HG03521 (cell line): ENCODE data around the gene SPDYE6.
"Not testable (repeated sequence)": the region's sequence is repeated elsewhere in the genome, so short reads cannot be mapped to it uniquely, and the experiment has no call there.

Experiments used
- ATAC-seq: cut with Tn5 transposase; IDR thresholded peaks from one replicate; pipeline ENCODE4 v1.9.1; 2021; ENCODE audit warnings: mild to moderate bottlenecking, moderate library complexity; ENCODE audit not compliant: unreplicated experiment

SPDYE6 gene

DNA sequence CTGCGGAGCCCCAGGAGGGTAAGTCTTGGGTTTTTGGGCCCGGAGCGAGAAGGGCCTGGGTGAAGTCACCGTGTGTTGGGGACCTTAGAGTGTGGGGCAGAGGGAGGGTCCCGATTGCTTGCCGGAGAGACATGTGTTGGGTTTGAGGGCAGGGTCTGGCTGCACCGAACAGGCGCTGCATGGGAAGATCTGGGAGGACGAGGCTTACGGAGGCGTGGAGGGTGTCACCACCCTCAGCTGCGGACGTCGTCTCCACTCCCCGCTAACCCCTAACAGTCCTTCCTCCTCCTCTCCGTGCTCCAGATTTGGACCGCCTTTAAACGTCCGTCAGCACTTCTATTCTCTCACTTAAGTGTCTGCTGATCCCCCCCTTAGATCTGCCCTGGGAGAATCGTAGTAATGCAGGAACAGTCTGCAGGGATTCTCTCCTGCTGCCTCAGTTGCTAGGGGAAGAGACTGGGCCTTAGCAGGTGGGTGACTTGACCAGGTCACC is 8.2 kb upstream of the SPDYE6 start:
- ATAC-seq: not testable (repeated sequence)

DNA sequence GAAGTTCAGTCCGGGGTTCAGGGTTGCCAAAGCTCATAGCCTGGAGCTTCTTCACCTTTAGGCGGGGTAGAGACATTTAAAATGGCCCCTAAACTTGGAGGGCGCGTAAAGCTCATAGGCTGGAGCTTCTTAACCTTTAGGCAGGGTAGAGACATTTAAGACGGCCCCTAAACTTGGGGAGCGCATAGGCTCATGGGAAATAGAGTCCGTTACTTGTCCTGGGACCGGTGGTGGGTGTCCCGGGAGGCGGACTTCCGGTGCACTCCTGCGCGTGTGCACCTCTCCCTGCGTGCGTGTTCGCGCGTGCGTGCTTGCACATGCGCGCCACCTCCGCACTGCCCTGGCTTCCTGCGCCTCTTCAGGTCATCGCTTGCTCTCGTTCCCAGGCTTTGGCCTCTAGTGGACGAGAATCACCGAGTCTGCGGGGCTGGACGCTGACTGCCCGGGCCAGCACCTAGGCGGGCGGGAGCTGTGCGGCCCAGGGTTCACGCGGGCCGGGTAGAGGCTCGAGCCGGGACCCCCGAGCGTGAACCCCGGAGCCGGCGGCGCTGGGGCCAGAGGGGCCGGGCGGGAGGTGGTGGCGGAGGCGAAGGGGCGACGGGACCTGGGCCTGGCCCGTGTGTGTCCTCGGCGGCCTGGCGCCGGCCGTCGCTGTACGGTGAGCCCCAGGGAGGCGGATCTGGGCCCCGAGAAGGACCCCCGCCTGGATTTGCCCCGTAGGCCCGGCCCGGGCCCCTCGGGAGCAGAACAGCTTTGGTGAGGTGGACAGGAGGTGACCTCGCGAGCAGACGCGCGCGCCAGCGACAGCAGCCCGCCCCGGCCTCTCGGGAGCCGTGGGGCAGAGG is 7.5 kb upstream of the SPDYE6 start:
- peak; percentile 99 for ATAC-seq

DNA sequence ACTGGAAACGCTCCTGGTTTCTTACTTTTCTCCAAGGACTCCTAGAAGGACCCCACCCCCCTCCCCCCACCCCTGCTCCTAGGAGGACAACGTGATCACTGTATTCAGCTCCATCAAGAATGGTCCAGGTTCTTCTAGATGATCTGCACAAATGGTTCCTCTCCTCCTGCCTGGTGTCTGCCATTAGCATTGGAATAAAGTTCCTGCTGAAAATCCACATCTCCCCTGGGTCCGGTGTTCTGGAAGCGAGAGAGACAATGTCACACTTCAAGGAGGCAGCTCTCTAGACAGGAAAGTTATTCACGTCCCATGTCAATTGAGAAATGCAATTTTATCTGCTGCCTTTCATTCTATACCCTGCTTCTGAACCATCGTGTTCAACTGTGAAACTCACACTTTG is 9.3 kb downstream of the SPDYE6 start:
- ATAC-seq: not testable (repeated sequence)

DNA sequence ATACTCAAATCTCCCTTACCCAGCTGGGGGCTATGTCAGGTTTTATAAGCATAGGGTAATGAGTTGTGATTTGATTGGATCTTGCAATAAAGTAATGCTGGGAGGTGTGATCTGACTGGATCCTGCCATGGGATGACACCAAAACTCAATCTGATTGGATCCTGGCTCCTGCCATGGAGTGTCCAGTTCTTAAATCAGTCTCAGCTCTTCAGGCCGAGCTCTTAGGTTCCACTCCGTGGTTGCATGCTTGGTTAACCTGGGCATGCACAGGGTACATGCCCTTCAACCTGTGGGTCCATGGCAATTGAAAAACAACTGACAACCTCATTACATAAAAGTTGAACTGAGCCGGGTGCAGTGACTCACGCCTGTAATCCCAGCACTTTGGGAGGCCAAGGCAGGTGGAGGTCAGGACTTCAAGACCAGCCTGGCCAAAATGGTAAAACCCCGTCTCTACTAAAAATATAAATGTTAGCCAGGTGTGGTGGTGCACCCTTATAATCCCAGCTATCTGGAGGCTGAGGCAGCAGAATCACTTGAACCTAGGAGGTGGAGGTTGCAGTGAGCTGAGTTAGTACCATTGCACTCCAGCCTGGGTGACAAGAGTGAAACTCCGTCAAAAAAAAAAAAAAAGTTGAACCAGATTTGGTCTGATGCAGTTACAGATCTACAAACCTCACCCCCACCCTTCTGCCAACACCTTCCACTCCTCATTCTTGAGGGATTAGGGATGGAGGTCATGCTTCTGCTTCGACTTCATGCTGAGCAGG is 15.5 kb downstream of the SPDYE6 start:
- not testable (repeated sequence) for ATAC-seq

DNA sequence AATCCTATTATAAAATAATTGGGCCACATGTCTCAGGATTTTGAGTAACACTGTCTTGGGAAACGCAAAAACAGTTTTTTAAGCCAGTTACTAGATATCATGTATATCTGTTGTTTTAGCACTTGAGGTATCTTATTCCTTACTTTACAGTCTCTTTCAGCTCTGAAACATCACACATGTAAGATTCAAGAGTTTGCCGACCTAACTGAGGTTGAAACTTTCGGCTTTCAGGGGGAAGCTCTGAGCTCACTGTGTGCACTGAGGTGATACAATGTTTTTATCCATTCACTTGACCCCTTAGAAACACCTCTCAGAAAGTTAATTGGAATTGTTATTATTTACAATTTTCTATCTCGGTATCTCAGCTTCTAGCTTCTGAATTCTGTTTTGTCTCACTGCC is 18.8 kb downstream of the SPDYE6 start:
- not testable (repeated sequence) for ATAC-seq

DNA sequence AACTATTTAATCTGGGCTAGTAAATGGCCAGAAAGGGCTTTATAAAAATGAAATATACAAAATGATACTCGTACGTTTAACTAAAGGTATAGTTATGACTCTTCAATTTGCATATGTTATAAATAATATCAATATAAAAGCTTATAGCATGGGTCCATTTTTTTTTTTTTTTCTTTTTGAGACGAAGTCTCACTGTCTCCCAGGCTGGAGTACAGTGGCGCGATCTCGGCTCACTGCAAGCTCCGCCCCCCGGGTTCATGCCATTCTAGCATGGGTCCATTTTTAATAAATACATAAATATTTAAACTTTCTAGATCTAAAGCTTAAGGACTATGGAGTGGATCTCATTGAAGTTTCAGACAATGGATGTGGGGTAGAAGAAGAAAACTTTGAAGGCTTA is 19.2 kb downstream of the SPDYE6 start:
- not testable (repeated sequence) for ATAC-seq

DNA sequence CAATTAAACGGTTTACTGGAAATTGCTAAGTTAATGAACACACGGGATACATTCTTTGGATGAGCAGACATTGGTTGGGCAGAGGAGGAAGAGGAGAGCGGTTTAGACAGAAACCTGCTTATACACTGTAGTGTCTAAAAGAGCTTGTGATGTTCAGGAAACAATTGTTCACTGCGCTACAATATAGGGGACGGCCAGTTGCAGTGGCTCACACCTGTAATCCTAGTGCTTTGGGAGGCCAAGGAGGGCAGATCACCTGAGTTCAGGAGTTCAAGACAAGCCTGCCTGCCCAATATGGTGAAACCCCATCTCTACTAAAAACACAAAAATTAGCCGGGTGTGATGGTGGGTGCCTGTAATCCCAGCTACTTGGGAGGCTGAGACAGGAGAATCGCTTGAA is 20.7 kb downstream of the SPDYE6 start:
- not testable (repeated sequence) for ATAC-seq

DNA sequence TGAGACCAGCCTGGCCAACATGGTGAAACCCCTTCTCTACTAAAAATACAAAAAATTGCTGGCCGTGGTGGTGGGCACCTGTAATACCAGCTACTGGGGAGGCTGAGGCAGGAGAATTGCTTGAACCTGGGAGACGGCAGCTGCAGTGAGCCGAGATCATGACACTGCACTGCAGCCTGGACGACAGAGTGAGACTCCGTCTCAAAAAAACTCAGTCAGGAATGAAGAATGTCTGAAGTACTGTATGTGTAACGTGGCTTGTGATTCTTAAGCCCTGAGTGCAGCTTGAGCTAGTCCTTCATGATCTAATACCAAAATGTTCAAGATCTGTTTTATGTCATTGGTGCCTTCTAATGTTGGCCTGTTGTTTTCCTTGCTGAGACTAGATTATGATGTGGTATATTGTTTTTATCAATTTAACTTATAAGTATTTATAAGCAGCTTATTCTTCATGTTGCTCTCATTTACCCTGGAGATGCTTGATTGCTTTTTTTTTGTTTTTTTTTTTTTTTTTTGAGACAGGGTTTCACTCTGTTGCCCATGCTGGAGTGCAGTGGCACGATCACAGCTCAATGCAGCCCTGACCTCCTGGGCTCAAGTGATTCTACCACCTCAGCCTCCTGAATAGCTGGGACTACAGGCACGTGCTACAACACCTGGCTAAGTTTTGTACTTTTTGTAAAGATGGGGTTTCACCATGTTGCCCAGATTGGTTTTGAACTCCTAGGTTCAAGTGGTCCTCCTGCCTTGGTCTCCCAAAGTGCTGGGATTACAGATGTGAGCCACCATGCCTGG is 25.4 kb downstream of the SPDYE6 start:
- not testable (repeated sequence) for ATAC-seq

DNA sequence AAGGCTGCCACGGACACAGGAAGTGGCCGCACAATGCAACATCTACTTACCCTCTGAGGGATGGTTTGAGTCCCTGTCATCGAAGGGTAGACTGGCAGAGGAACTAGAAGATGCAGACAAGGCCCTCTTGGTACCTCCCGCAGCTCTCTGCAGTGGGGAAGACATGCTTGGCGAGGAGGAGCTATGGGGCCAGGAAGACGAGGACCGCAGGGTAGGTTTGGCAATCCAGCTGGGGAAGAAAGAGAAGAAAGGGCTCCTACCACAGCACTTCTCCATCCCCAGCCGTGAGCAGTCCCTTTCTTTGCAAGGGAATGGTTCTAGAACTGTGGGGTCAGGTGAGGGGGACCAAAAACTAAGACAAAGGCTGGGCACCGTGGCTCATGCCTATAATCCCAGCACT is 26.9 kb downstream of the SPDYE6 start:
- ATAC-seq: not testable (repeated sequence)

DNA sequence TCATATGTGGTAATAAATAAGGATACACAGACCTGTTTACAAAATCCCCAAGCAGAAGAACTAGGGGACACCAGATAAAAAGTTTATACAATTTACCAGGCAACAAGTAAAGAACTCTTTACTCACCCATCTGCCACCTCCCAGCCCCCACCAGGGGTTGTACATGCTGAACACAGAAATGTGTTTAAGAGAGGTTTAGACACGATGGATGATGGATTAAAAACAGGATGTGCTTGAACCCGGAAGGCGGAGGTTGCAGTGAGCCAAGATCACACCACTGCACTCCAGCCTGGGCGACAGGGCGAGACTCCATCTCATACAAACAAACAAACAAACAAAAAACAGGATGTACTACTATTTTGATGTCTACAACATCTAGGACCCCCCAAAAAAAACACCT is 27.4 kb downstream of the SPDYE6 start:
- ATAC-seq: not testable (repeated sequence)

DNA sequence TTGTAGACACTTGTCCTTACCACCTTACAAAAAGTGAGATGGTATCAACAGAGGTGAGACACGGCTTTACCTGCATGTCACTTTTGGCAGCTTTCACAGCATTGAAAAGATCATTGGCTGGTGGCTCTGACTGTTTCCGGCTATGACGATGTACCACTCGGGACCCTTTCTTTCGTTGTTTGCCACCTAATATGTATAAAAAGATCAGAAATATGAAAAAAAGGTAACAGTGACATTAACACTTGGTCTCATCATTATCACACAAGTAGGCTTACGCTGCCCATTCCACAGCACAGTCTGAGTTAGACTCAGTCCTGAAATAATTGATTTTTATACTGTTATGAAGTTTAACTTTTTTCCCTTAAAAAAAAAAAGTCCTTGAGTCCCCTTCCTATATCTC is 29.1 kb downstream of the SPDYE6 start:
- not testable (repeated sequence) for ATAC-seq

DNA sequence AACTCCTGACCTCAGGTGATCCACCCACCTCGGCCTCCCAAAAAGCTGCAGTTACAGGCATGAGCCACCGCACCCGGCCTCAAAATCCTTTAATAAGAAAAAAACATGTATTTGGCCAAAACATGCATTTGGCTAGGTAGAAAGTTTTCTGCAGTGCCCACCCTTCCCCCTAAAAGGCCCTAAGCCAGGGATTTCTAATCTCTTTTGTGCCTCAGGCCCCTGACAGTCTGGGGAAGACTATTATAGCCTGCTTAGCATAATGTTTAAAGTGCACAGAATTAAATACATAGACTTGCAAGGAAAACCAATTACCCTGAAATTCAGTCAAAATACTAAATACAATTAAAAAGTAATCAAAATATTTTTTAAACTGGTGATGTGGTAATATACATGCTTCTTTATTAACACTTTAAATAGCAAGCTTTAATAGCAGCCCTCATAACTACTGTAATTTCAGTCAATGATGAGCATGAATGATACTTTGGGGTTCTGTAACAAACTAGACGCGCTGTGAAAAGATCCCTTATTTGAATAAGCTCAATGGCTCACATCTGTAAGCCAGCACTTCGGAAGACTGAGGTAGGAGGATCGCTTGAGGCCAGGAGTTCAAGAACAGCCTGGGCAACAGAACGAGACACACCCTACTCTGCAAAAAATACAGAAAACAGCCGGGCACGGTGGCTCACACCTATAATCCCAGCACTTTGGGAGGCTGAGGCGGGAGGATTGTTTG is 29.9 kb downstream of the SPDYE6 start:
- ATAC-seq: no peak

DNA sequence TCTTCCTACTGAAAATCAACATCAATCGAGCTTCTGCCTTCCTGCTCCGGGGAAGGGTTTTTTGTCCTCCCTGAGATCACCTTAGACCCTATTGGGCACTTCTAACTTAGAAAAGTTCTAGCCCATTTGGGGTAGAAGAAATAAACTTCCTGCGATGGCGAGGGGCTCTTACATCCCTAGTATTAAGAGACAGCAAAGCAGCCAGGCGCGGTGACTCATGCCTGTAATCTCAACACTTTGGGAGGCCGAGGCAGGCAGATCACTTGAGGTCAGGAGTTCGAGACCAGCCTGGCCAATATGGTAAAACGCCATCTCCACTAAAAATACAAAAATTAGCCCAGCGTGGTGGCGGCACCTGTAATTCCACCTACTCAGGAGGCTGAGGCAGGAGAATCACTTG is 31.1 kb downstream of the SPDYE6 start:
- not testable (repeated sequence) for ATAC-seq

DNA sequence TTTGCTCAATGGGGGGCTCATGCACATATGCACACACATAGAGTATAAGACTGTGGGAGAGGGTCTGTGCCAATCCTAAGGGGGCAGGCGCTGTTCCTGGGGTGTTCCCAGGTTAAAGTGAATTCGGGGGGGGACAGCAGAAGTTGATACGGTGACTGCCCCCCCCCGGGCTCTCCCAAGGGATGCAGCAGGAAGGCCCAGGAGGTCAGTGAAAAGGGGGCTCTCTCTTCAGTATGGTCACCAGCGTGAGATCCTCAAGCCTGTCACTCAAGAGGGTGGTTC is 32.4 kb downstream of the SPDYE6 start:
- ATAC-seq: no peak

DNA sequence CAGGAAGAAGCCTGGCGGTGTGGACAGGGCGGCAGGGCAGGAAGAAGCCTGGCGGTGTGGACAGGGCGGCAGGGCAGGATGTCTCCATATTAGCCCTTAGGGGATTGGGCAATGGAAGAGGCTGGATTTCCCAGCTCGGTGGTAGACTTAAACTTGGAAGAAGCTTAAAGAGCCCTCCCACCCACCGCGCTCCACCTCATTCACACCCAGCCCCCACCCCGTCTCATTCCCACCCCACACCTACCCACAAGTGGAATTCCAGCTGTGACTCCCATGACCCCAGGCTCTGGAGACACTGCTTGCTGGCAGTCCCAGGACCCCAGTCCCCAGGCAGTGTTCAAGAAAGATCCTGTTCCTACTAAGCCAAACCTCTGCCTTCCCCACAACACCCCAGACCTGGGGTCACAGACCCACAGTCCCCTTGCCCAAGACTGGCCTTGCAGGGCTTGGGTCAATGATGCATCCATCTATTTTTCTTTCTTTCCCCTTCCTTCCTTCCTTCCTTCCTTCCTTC is 34.0 kb downstream of the SPDYE6 start:
- no peak for ATAC-seq

DNA sequence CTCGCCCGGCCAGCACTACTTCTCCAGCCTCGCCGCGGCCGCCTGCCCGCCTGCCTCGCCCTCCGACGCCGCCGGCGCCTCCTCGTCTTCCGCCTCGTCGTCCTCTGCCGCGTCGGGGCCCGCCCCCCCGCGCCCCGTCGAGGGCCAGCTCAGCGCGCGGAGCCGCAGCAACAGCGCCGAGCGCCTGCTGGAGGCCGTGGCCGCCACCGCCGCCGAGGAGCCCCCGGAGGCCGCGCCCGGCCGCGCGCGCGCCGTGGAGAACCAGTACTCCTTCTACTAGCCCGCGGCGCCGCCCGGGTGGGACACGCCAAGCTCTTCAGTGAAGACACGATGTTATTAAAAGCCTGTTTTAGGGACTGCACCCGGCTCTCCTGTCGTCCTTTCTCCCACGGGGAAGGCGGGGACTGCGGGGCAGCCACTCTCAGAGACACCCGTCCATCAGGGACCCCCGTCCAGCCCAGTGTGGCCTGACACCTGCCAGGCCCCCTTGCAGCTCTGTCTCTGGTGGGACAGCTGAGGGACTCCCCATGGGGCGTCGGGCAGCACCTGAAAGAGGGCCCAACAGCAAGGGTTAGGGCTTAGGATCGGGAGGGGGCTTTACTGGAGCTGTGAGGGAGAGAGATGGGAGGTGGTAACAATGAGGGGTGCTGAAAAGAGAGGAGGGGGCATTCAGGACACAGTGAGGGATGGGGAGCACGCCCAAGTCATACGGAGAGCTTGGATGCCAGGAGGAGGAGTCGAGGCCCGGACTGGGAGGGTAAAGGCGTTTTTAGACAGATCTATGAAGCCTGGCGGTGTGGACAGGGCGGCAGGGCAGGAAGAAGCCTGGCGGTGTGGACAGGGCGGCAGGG is 34.7 kb downstream of the SPDYE6 start:
- no peak for ATAC-seq

DNA sequence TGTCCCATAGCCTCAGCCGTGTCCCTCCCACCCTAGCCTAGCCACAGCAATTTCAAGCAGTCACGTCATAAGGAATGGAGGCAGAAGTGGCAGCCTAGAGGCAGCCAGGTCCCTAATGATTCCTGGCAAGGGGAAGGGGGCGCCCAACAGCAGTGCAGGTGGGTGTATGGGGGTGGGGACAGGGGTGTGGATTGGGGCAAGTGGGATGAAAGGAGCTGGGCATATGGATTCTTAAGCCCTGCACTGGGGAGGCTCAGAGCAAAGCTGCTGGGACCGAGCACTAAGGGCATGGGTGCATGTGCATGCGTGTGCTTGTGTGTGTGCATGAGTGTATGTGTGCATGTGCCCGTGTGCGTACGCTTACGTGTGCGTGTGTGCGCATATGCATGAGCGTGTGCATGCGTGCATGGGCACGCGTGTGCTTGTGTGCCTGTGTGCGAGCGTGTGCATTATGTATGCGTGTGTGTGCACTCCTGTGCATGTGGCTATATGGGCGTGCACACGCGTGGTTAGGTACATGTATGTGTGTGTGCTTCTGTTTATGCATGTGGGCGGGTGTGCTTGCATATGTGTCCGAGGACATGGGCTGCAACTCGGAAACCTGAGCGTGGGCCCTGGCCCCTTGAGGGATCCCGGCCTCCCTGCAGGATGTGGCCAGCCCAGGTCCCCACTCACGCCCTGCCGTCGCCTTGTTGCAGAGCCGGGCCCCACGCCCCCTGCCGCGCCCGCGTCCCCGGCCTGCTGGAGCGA is 35.5 kb downstream of the SPDYE6 start:
- ATAC-seq: no peak

DNA sequence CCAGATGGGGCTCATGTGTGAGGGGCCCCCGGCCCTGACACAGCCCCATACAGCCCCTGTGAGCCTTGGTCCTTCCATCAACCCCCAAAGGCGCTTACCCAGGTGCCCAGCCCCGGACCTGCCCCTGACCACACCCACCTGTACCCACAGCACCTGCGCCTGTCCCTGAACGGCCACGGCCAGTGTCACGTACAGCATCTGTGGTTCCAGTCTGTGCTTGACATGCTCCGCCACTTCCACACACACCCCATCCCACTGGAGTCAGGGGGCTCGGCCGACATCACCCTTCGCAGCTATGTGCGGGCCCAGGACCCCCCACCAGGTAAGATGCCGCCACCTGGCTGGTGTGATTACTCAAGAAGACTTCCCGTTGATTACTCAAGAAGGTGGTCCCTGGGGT is 36.1 kb downstream of the SPDYE6 start:
- no peak for ATAC-seq

DNA sequence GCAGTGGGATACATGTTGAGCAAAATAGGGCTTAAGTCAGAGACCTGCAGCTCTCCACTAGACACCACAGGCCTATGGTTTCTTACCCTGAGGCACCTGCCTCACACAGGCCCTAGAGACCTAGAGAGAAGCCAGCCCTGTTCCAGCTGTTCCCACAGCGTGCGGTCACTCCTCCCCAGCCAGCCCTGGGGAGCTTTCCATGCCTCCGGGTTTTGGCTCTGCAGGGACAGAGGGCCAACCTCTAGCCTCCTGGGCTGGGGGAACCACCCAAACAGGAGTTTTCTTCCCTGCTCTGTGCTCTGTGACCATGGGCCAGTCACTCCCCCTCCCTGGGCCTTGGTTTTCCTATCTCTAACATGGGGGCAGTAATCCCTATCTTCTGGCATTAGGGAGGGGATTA is 36.6 kb downstream of the SPDYE6 start:
- ATAC-seq: no peak
